ENCODE measurements around the gene CLTC. TPM values are rescaled to one million over a fixed set of nuclear protein-coding genes. Genes with fewer than 3 reads are reported as not detected.

Gene CLTC
- total and polyA plus RNA-seq, 2 of the 13 experiments (the other 11 are each of a cell fraction or from before 2014, with no cell fraction given), result 134 to 283 TPM

DNA sequence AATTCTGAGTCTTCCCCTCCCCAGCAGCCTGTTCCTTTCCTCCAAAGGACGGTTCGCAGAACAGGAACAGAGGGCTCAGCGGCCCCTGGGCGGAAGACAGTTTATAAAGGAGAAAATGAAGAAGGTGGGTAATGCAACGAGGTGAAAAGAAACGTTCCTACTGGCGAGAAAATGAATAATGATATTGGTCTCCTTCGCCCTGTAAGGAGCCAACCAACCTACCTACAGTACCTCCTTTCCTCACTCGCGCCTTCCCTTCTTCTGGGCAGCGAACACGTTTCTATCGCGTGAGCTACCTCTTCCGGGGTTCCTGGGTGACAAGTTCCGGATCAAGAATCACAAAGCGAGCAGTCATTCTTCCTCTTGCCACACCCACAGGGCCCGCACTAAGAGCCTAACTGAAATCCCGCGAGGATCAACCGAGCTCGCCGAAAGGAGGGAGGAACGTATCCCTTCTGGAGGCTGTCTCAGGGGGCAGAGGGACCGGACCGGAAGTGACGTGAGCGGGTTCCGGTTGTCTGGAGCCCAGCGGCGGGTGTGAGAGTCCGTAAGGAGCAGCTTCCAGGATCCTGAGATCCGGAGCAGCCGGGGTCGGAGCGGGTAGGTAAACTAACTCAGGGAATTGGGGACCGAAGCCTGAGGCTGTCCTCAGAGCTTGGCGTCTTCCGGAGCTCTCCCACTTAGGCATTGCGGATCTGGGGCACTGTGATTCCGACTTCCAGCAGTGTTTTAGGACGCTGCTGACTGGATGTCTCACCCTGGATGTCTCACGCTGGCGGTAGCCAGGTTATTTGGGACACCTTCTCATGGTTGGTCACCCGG is 87.7 kb downstream of the CLTC start, which contains the start of the genes PTRH2 and VMP1 (continued):
- TF ChIP-seq ZBED4 (CRISPR knock-in tag; IDR thresholded peaks at IDR 0.05; ENCODE audit: borderline replicate concordance) (no peak; the same call in 1 of the 2 replicates), HNRNPLL (IDR thresholded peaks at IDR 0.05; ENCODE audit: low read depth, low read length, poor library complexity, severe bottlenecking) (peak; percentile 51), TGIF2 (CRISPR knock-in tag; IDR thresholded peaks at IDR 0.05) (peak; percentile 96), MNT (IDR thresholded peaks at IDR 0.05) (peak; percentile 86), FLYWCH1 (CRISPR knock-in tag; IDR thresholded peaks at IDR 0.05) (no peak), PCBP1 (IDR thresholded peaks at IDR 0.05; ENCODE audit: borderline replicate concordance, low read depth, low read length) (no peak), HOXA5 (CRISPR knock-in tag; IDR thresholded peaks at IDR 0.05) (peak; percentile 92; the same call in 1 of the 2 replicates), ZNF232 (CRISPR knock-in tag; IDR thresholded peaks at IDR 0.05; ENCODE audit: borderline replicate concordance) (peak; percentile 74; the same call in 1 of the 2 replicates), ZNF136 (CRISPR knock-in tag; IDR thresholded peaks at IDR 0.05; ENCODE audit: low read depth) (peak; percentile 72; the same call in 1 of the 2 replicates), ZNF772 (CRISPR knock-in tag; IDR thresholded peaks at IDR 0.05) (no peak), POLR2A (IDR thresholded peaks at IDR 0.05; ENCODE audit: insufficient read depth in 1 of 2, low read depth in 2 of 2, low read length in 2 of 2) (peak; percentile 91 to 99), ELF1 (CRISPR knock-in tag; IDR thresholded peaks at IDR 0.05) (peak; percentile 96), CREB1 (IDR thresholded peaks at IDR 0.05) (peak; percentile 98), CREB1 (CRISPR knock-in tag; IDR thresholded peaks at IDR 0.05) (peak; percentile 99), RARG (CRISPR knock-in tag; IDR thresholded peaks at IDR 0.05; ENCODE audit: low read depth) (no peak; the same call in 1 of the 2 replicates), TRAFD1 (CRISPR knock-in tag; IDR thresholded peaks at IDR 0.05; ENCODE audit: borderline replicate concordance) (peak; percentile 58; the same call in 1 of the 2 replicates), ZNF30 (CRISPR knock-in tag; IDR thresholded peaks at IDR 0.05) (no peak), KDM4B (CRISPR knock-in tag; IDR thresholded peaks at IDR 0.05) (peak; percentile 92; the same call in 1 of the 2 replicates)
- TF ChIP-seq, protein P1, sequence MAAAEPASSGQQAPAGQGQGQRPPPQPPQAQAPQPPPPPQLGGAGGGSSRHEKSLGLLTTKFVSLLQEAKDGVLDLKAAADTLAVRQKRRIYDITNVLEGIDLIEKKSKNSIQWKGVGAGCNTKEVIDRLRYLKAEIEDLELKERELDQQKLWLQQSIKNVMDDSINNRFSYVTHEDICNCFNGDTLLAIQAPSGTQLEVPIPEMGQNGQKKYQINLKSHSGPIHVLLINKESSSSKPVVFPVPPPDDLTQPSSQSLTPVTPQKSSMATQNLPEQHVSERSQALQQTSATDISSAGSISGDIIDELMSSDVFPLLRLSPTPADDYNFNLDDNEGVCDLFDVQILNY (CRISPR knock-in tag; conservative IDR thresholded peaks at IDR 0.05), result no peak; the same call in 1 of the 2 replicates
- TF ChIP-seq, protein P2, sequence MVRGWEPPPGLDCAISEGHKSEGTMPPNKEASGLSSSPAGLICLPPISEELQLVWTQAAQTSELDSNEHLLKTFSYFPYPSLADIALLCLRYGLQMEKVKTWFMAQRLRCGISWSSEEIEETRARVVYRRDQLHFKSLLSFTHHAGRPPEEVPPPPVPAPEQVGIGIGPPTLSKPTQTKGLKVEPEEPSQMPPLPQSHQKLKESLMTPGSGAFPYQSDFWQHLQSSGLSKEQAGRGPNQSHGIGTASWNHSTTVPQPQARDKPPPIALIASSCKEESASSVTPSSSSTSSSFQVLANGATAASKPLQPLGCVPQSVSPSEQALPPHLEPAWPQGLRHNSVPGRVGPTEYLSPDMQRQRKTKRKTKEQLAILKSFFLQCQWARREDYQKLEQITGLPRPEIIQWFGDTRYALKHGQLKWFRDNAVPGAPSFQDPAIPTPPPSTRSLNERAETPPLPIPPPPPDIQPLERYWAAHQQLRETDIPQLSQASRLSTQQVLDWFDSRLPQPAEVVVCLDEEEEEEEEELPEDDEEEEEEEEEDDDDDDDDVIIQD (CRISPR knock-in tag; IDR thresholded peaks at IDR 0.05; ENCODE audit: low read depth), result peak; percentile 96
